ENCODE measurements around the gene BID.

GRCh38 chr22:17732251-17732854 is 41.9 kb downstream of the BID start:
- TF ChIP-seq HDAC6 (IDR thresholded peaks at IDR 0.05; ENCODE audit: unreplicated experiment) (no peak), CTCF (IDR thresholded peaks at IDR 0.05 in 2 of 3, conservative IDR thresholded peaks at IDR 0.05 in 1 of 3; ENCODE audit: control insufficient read depth in 2 of 3, extremely low read depth in 1 of 3, insufficient read depth in 1 of 3, low read depth in 3 of 3, low read length in 3 of 3) (no peak), POLR2A (IDR thresholded peaks at IDR 0.05; ENCODE audit: low read depth, low read length) (no peak), ZZZ3 (IDR thresholded peaks at IDR 0.05; ENCODE audit: control insufficient read depth, insufficient read length, low read depth) (no peak), SRF (IDR thresholded peaks at IDR 0.05; ENCODE audit: low read depth in 2 of 2, low read length in 2 of 2) (no peak), SMC3 (IDR thresholded peaks at IDR 0.05; ENCODE audit: borderline replicate concordance, low read length) (no peak), SPI1 (IDR thresholded peaks at IDR 0.05; ENCODE audit: borderline replicate concordance, insufficient read depth, low read depth, low read length) (no peak), EP300 (IDR thresholded peaks at IDR 0.05; ENCODE audit: borderline replicate concordance in 1 of 2, control insufficient read depth in 1 of 2, low read depth in 2 of 2, low read length in 2 of 2) (no peak), USF1 (IDR thresholded peaks at IDR 0.05; ENCODE audit: borderline replicate concordance, extremely low read length, insufficient read depth, low read depth, low read length) (no peak), RAD21 (IDR thresholded peaks at IDR 0.05; ENCODE audit: insufficient read depth, low read depth, low read length) (no peak), MXI1 (IDR thresholded peaks at IDR 0.05; ENCODE audit: low read depth, low read length) (no peak)
- TF ChIP-seq, protein P1, sequence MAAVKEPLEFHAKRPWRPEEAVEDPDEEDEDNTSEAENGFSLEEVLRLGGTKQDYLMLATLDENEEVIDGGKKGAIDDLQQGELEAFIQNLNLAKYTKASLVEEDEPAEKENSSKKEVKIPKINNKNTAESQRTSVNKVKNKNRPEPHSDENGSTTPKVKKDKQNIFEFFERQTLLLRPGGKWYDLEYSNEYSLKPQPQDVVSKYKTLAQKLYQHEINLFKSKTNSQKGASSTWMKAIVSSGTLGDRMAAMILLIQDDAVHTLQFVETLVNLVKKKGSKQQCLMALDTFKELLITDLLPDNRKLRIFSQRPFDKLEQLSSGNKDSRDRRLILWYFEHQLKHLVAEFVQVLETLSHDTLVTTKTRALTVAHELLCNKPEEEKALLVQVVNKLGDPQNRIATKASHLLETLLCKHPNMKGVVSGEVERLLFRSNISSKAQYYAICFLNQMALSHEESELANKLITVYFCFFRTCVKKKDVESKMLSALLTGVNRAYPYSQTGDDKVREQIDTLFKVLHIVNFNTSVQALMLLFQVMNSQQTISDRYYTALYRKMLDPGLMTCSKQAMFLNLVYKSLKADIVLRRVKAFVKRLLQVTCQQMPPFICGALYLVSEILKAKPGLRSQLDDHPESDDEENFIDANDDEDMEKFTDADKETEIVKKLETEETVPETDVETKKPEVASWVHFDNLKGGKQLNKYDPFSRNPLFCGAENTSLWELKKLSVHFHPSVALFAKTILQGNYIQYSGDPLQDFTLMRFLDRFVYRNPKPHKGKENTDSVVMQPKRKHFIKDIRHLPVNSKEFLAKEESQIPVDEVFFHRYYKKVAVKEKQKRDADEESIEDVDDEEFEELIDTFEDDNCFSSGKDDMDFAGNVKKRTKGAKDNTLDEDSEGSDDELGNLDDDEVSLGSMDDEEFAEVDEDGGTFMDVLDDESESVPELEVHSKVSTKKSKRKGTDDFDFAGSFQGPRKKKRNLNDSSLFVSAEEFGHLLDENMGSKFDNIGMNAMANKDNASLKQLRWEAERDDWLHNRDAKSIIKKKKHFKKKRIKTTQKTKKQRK (IDR thresholded peaks at IDR 0.05; ENCODE audit: low read depth, low read length): no peak

Data from GM12878 (cell line).